CD14-positive monocyte (primary cell): ENCODE data around the gene ZEB1. TPM values are rescaled to one million over a fixed set of nuclear protein-coding genes. Genes with fewer than 3 reads are reported as not detected.
A peak's percentile ranks its signal among the peaks of the same experiment; 100 is the strongest.

Experiments used
- DNase-seq, 3 donors: peaks; one replicate each; pipeline ENCODE4 v3.0.0-alpha.2; 2011 to 2022
- H2AFZ ChIP-seq: 2 replicates; pipeline ENCODE4 v1.6.0; 2012; ENCODE audit warnings: mild to moderate bottlenecking, low read depth, low read length, inconsistent platforms; ENCODE audit not compliant: insufficient read depth, poor library complexity, severe bottlenecking
- H3K27ac ChIP-seq, 2 donors: 1 replicate in 1 of 2; 2 replicates in 1 of 2; pipeline ENCODE4 v1.5.1; 2012 to 2013; ENCODE audit warnings: low read length in 2 of 2, control low read depth in 1 of 2, inconsistent platforms in 1 of 2, low read depth in 1 of 2, mild to moderate bottlenecking in 1 of 2
- H3K27me3 ChIP-seq, 2 donors: one replicate each; pipeline versions ENCODE4 v1.6.0 to v1.6.1; 2011 to 2013; ENCODE audit warnings: low read length in 2 of 2; ENCODE audit not compliant: control insufficient read depth in 2 of 2, insufficient read depth in 2 of 2
- H3K36me3 ChIP-seq, 2 donors: replicated peaks in 1 of 2; 1 replicate in 1 of 2; 2 replicates in 1 of 2; pipeline versions ENCODE4 v1.5.1 to v1.6.1; 2012 to 2013; ENCODE audit warnings: low read length in 2 of 2, control low read depth in 1 of 2, inconsistent platforms in 1 of 2, mild to moderate bottlenecking in 1 of 2; ENCODE audit not compliant: insufficient read depth in 2 of 2, control insufficient read depth in 1 of 2
- H3K4me1 ChIP-seq, 2 donors: 1 replicate in 1 of 2; 2 replicates in 1 of 2; pipeline versions ENCODE4 v1.5.1 to v1.6.1; 2012 to 2013; ENCODE audit warnings: low read length in 2 of 2, control low read depth in 1 of 2, inconsistent platforms in 1 of 2, mild to moderate bottlenecking in 1 of 2, moderate library complexity in 1 of 2; ENCODE audit not compliant: insufficient read depth in 2 of 2, control insufficient read depth in 1 of 2
- H3K4me2 ChIP-seq: replicated peaks from 2 replicates; pipeline ENCODE3; 2012; ENCODE audit warnings: low read length, moderate library complexity, mild to moderate bottlenecking; ENCODE audit not compliant: poor library complexity, severe bottlenecking; ENCODE audit errors: extremely low read depth
- H3K4me3 ChIP-seq, 3 experiments: fragments of 200-600 bp in 1 of 3; sonication (generic) in 1 of 3; replicated peaks in 1 of 3; 1 replicate in 2 of 3; 2 replicates in 1 of 3; pipeline ENCODE4 v1.5.1; 2011 to 2013; ENCODE audit warnings: low read length in 3 of 3, mild to moderate bottlenecking in 3 of 3, control low read depth in 2 of 3, low read depth in 2 of 3, inconsistent platforms in 1 of 3, moderate library complexity in 1 of 3
- H3K79me2 ChIP-seq: 2 replicates; pipeline ENCODE4 v1.6.0; 2012; ENCODE audit warnings: mild to moderate bottlenecking, control low read depth, inconsistent platforms, low read length, moderate library complexity; ENCODE audit not compliant: insufficient read depth
- H3K9ac ChIP-seq: 2 replicates; pipeline ENCODE4 v1.6.0; 2017; ENCODE audit warnings: low read length, mild to moderate bottlenecking; ENCODE audit not compliant: insufficient read depth, poor library complexity, severe bottlenecking
- H3K9me3 ChIP-seq, 2 donors: replicated peaks in 1 of 2; 1 replicate in 1 of 2; 2 replicates in 1 of 2; pipeline versions ENCODE4 v1.5.1 to v1.6.1; 2012 to 2013; ENCODE audit warnings: low read length in 2 of 2, control low read depth in 1 of 2; ENCODE audit not compliant: control insufficient read depth in 1 of 2, insufficient read depth in 1 of 2
- H4K20me1 ChIP-seq: 2 replicates; pipeline ENCODE4 v1.6.0; 2012; ENCODE audit warnings: mild to moderate bottlenecking, low read length, control low read depth, moderate library complexity; ENCODE audit not compliant: insufficient read depth
- H3K27ac Mint-ChIP-seq, 7 donors: one replicate each; pipeline ENCODE4 v1.8.0; 2020; ENCODE audit warnings: mild to moderate bottlenecking in 7 of 7, mixed read lengths in 7 of 7, moderate library complexity in 6 of 7, inconsistent platforms in 2 of 7
- H3K27me3 Mint-ChIP-seq, 3 donors: one replicate each; pipeline ENCODE4 v1.8.0; 2021 to 2022; ENCODE audit warnings: low read depth in 3 of 3, mild to moderate bottlenecking in 3 of 3, mixed read lengths in 3 of 3, moderate library complexity in 3 of 3, inconsistent platforms in 1 of 3
- H3K36me3 Mint-ChIP-seq, 2 donors: one replicate each; pipeline ENCODE4 v1.8.0; 2020; ENCODE audit warnings: mixed read lengths in 2 of 2, inconsistent platforms in 1 of 2, mild to moderate bottlenecking in 1 of 2
- H3K4me1 Mint-ChIP-seq: one replicate; pipeline ENCODE4 v1.8.0; 2020; ENCODE audit warnings: mild to moderate bottlenecking, mixed read lengths
- H3K4me3 Mint-ChIP-seq, 2 donors: one replicate each; pipeline ENCODE4 v1.8.0; 2020; ENCODE audit warnings: mild to moderate bottlenecking in 2 of 2, mixed read lengths in 2 of 2, moderate library complexity in 1 of 2
- H3K9me3 Mint-ChIP-seq, 7 donors: one replicate each; pipeline ENCODE4 v1.8.0; 2020 to 2022; ENCODE audit warnings: mixed read lengths in 7 of 7, mild to moderate bottlenecking in 6 of 7, moderate library complexity in 6 of 7, inconsistent platforms in 2 of 7
- WGBS: methylation state at CpG from one replicate; pipeline ENCODE4 v1.1.5; 2013; ENCODE audit warnings: missing lambda C conversion rate; ENCODE audit not compliant: insufficient coverage; 5-methylcytosine and 5-hydroxymethylcytosine counted together
- intact Hi-C, 2 donors: fragments of 100-400 bp; cut with micrococcal nuclease; formaldehyde crosslinking; loops; one replicate each; pipeline versions ENCODE4 v1.15.0 to v1.15.1; 2023
- polyA plus RNA-seq, 3 donors: library from polyadenylated mRNA; depleted of rRNA in 1 of 3; unstranded in 2 of 3; stranded (reverse) in 1 of 3; fragments of 300-500 nt in 2 of 3; fragments of >200 nt in 1 of 3; fragmentation: Illumina TruSeq in 2 of 3; gene quantifications; 1 replicate in 2 of 3; 2 replicates in 1 of 3; pipeline ENCODE4 v1.2.3, GENCODE V29; 2012 to 2021
- TF ChIP-seq, protein P1 (sequence below): fragments of 200-600 bp; IDR thresholded peaks from one replicate; pipeline ENCODE4 v1.8.0; 2022; ENCODE audit warnings: antibody characterized with exemption, mild to moderate bottlenecking

The ZEB1 gene
- polyA plus RNA-seq, 3 donors, result 0.13 to 0.20 TPM; not detected in 1

GRCh38 chr10:31524460-31524859 lies 205.4 kb downstream of the ZEB1 start:
- H3K27ac ChIP-seq, result no peak overlapping the region
- H3K4me1 ChIP-seq, result peaks cover 5 to 9% of the 10 kb centered on the region in 2 donors
- H3K36me3 Mint-ChIP-seq, result peaks cover 0 to 6% of the 10 kb centered on the region in 2 donors
- no peaks in the 10 kb centered on the region for H4K20me1 ChIP-seq
- H2AFZ ChIP-seq, result no peak overlapping the region
- H3K9me3 Mint-ChIP-seq, result peaks cover 0 to 6% (median 4%) of the 10 kb centered on the region in 7 donors
- no peaks in the 10 kb centered on the region for H3K27me3 ChIP-seq
- H3K9me3 ChIP-seq, result peaks cover 0 to 3% of the 10 kb centered on the region in 2 donors
- intact Hi-C loops, result no loop called here
- H3K36me3 ChIP-seq, result no peaks in the 10 kb centered on the region
- H3K27ac Mint-ChIP-seq, result no peak overlapping the region
- DNase-seq, result no peak
- no peaks in the 10 kb centered on the region for H3K79me2 ChIP-seq
- 100% methylated on average over 1 of the region's 4 CpGs for WGBS
- H3K4me1 Mint-ChIP-seq, result peaks cover 15% of the 10 kb centered on the region
- no peaks in the 10 kb centered on the region for H3K27me3 Mint-ChIP-seq
- H3K4me3 Mint-ChIP-seq, result no peak overlapping the region
- no peak overlapping the region for H3K9ac ChIP-seq
- TF ChIP-seq, protein P1, sequence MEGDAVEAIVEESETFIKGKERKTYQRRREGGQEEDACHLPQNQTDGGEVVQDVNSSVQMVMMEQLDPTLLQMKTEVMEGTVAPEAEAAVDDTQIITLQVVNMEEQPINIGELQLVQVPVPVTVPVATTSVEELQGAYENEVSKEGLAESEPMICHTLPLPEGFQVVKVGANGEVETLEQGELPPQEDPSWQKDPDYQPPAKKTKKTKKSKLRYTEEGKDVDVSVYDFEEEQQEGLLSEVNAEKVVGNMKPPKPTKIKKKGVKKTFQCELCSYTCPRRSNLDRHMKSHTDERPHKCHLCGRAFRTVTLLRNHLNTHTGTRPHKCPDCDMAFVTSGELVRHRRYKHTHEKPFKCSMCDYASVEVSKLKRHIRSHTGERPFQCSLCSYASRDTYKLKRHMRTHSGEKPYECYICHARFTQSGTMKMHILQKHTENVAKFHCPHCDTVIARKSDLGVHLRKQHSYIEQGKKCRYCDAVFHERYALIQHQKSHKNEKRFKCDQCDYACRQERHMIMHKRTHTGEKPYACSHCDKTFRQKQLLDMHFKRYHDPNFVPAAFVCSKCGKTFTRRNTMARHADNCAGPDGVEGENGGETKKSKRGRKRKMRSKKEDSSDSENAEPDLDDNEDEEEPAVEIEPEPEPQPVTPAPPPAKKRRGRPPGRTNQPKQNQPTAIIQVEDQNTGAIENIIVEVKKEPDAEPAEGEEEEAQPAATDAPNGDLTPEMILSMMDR, result no peak
- no peak overlapping the region for H3K4me2 ChIP-seq
- no peak overlapping the region for H3K4me3 ChIP-seq

DNA sequence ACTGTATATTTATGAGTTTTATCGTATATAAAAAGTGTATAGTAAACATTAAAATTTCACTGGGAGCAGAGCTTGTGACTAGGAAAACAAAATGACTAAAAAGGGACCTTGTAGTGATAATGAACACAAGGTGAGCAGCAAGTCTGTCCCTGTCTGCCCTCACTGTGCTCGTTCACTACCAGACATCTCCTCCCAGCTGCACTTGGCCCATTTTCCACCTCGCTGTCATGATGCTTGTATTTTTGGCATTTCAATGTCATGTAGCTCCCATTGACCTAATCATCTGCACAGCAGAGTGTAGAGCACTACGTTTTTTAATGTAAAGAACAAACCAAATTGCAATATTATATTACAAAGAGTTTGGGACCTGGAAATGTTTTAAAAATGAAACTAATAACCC lies 207.2 kb downstream of the ZEB1 start:
- Histone ChIP-seq H3K4me3 (no peak overlapping the region), H3K36me3 (no peaks in the 10 kb centered on the region), H3K4me2 (no peak overlapping the region), H4K20me1 (no peaks in the 10 kb centered on the region), H3K27me3 (no peaks in the 10 kb centered on the region), H3K27ac (no peak overlapping the region), H3K4me1 (peaks cover 5 to 13% of the 10 kb centered on the region in 2 donors), H3K9me3 (peaks cover 0 to 3% of the 10 kb centered on the region in 2 donors), H2AFZ (no peak overlapping the region), H3K79me2 (no peaks in the 10 kb centered on the region), H3K9ac (no peak overlapping the region)
- peaks cover 19% of the 10 kb centered on the region for H3K4me1 Mint-ChIP-seq
- intact Hi-C loops, result no loop called here
- H3K27me3 Mint-ChIP-seq, result no peaks in the 10 kb centered on the region
- no CpG with 5 or more reads among the region's 4 CpGs for WGBS
- H3K9me3 Mint-ChIP-seq, result peaks cover 0 to 6% (median 4%) of the 10 kb centered on the region in 7 donors
- DNase-seq, result no peak
- H3K36me3 Mint-ChIP-seq, result peaks cover 0 to 6% of the 10 kb centered on the region in 2 donors
- TF ChIP-seq, protein P1, result no peak
- peak overlapping the region in 1 of 7 donors; percentile 41 for H3K27ac Mint-ChIP-seq
- no peak overlapping the region for H3K4me3 Mint-ChIP-seq
